ENCODE measurements around the gene PPARG.

GRCh38 chr3:12334786-12335185 is 45.9 kb downstream of the PPARG start:
- no peak for TF ChIP-seq EZH2phosphoT487 (IDR thresholded peaks at IDR 0.05; ENCODE audit: borderline replicate concordance, low read length)
- TF ChIP-seq, protein P1, sequence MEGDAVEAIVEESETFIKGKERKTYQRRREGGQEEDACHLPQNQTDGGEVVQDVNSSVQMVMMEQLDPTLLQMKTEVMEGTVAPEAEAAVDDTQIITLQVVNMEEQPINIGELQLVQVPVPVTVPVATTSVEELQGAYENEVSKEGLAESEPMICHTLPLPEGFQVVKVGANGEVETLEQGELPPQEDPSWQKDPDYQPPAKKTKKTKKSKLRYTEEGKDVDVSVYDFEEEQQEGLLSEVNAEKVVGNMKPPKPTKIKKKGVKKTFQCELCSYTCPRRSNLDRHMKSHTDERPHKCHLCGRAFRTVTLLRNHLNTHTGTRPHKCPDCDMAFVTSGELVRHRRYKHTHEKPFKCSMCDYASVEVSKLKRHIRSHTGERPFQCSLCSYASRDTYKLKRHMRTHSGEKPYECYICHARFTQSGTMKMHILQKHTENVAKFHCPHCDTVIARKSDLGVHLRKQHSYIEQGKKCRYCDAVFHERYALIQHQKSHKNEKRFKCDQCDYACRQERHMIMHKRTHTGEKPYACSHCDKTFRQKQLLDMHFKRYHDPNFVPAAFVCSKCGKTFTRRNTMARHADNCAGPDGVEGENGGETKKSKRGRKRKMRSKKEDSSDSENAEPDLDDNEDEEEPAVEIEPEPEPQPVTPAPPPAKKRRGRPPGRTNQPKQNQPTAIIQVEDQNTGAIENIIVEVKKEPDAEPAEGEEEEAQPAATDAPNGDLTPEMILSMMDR (IDR thresholded peaks at IDR 0.05; ENCODE audit: low read depth, low read length, poor library complexity, severe bottlenecking): no peak

Measured in DOHH2 (cell line).